ENCODE results near the gene HIPK3.

Gene HIPK3

GRCh38 chr11:33248416-33248971 lies 8.7 kb upstream of the HIPK3 start:
- TF ChIP-seq EZH2phosphoT487 (IDR thresholded peaks at IDR 0.05; ENCODE audit: borderline replicate concordance, low read length) (no peak), CTCF (IDR thresholded peaks at IDR 0.05; ENCODE audit: low read depth, low read length, poor library complexity, severe bottlenecking) (no peak)
- no peak overlapping the region for H3K4me2 ChIP-seq (ENCODE audit: low read length)
- H3K27ac ChIP-seq (ENCODE audit: low read depth, low read length), result no peak overlapping the region

GRCh38 chr11:33256031-33256812 lies 959 bp upstream of the HIPK3 start:
- Histone ChIP-seq H3K4me2 (ENCODE audit: low read length) (peak overlapping the region; percentile 90), H3K27ac (ENCODE audit: low read depth, low read length) (peak overlapping the region; percentile 87), H3K4me1 (ENCODE audit: control insufficient read depth, low read length) (peaks cover 21% of the 10 kb centered on the region), H4K20me1 (ENCODE audit: control insufficient read depth, insufficient read depth, low read depth, low read length) (no peaks in the 10 kb centered on the region), H3K36me3 (ENCODE audit: control insufficient read depth, low read length) (peaks cover 7% of the 10 kb centered on the region; the same call in 1 of the 2 replicates), H3F3A (ENCODE audit: control insufficient read depth, insufficient read depth) (no peaks in the 10 kb centered on the region), H3K4me3 (ENCODE audit: low read length) (peak overlapping the region; percentile 90), H3K27me3 (ENCODE audit: control insufficient read depth, low read length) (no peaks in the 10 kb centered on the region), H3K9me3 (ENCODE audit: control insufficient read depth, insufficient read depth, low read length) (no peaks in the 10 kb centered on the region), H3K9me2 (replicated peaks; ENCODE audit: control insufficient read depth, low read length) (no peaks in the 10 kb centered on the region), H3K79me2 (ENCODE audit: control insufficient read depth, low read length) (peaks cover 41% of the 10 kb centered on the region)
- TF ChIP-seq EZH2phosphoT487 (IDR thresholded peaks at IDR 0.05; ENCODE audit: borderline replicate concordance, low read length) (no peak), CTCF (IDR thresholded peaks at IDR 0.05; ENCODE audit: low read depth, low read length, poor library complexity, severe bottlenecking) (no peak)

More at GRCh38 chr11:33248416-33248971, 8.7 kb upstream of the HIPK3 start:
- Histone ChIP-seq H3K27me3 (ENCODE audit: control insufficient read depth, low read length) (peaks cover 9% of the 10 kb centered on the region; the same call in 1 of the 2 replicates), H4K20me1 (ENCODE audit: control insufficient read depth, insufficient read depth, low read depth, low read length) (no peaks in the 10 kb centered on the region), H3K9me3 (ENCODE audit: control insufficient read depth, insufficient read depth, low read length) (no peaks in the 10 kb centered on the region), H3K4me1 (ENCODE audit: control insufficient read depth, low read length) (no peaks in the 10 kb centered on the region), H3K4me3 (ENCODE audit: low read length) (no peak overlapping the region), H3K79me2 (ENCODE audit: control insufficient read depth, low read length) (no peaks in the 10 kb centered on the region), H3K9me2 (replicated peaks; ENCODE audit: control insufficient read depth, low read length) (no peaks in the 10 kb centered on the region), H3K36me3 (ENCODE audit: control insufficient read depth, low read length) (no peaks in the 10 kb centered on the region), H3F3A (ENCODE audit: control insufficient read depth, insufficient read depth) (no peaks in the 10 kb centered on the region)

GRCh38 chr11:33256813-33257159 lies 395 bp upstream of the HIPK3 start:
- no peaks in the 10 kb centered on the region for H3K9me2 ChIP-seq (replicated peaks; ENCODE audit: control insufficient read depth, low read length)
- peak overlapping the region; percentile 87 for H3K27ac ChIP-seq (ENCODE audit: low read depth, low read length)
- H3K79me2 ChIP-seq (ENCODE audit: control insufficient read depth, low read length), result peaks cover 47% of the 10 kb centered on the region
- peak overlapping the region; percentile 90 for H3K4me2 ChIP-seq (ENCODE audit: low read length)
- H3K36me3 ChIP-seq (ENCODE audit: control insufficient read depth, low read length), result peaks cover 7% of the 10 kb centered on the region; the same call in 1 of the 2 replicates
- no peaks in the 10 kb centered on the region for H3K27me3 ChIP-seq (ENCODE audit: control insufficient read depth, low read length)
- H3K4me1 ChIP-seq (ENCODE audit: control insufficient read depth, low read length), result peaks cover 27% of the 10 kb centered on the region
- H3K9me3 ChIP-seq (ENCODE audit: control insufficient read depth, insufficient read depth, low read length), result no peaks in the 10 kb centered on the region
- 0 out of 2 replicates have a peak, but pooled peaks cover under 1% of the 10 kb centered on the region for H4K20me1 ChIP-seq (ENCODE audit: control insufficient read depth, insufficient read depth, low read depth, low read length)
- TF ChIP-seq CTCF (IDR thresholded peaks at IDR 0.05; ENCODE audit: low read depth, low read length, poor library complexity, severe bottlenecking) (no peak), EZH2phosphoT487 (IDR thresholded peaks at IDR 0.05; ENCODE audit: borderline replicate concordance, low read length) (no peak)
- H3K4me3 ChIP-seq (ENCODE audit: low read length), result peak overlapping the region; percentile 90
- no peaks in the 10 kb centered on the region for H3F3A ChIP-seq (ENCODE audit: control insufficient read depth, insufficient read depth)

Data from DOHH2 (cell line).